Femur (tissue), 1 donor: Measurements from ENCODE around the gene PHF13.
A peak's percentile ranks its signal among the peaks of the same experiment; 100 is the strongest.

Source experiments
- DNase-seq: peaks from one replicate; pipeline ENCODE4 v3.0.0-alpha.2; 2017

The PHF13 gene

GRCh38 chr1:6613361-6614018, at the start of gene PHF13:
Gene PHF13 (plus strand): TSS chr1:6613731. CDS start chr1:6614067, 336 bp downstream.
- peak; percentile 100 for DNase-seq

GRCh38 chr1:6569033-6569432, 44.5 kb upstream of the PHF13 start:
- no peak for DNase-seq

- DNase-seq, result no peak
These were observed 43.4 kb upstream of the PHF13 start for GRCh38 chr1:6570100-6570499.

- no peak for DNase-seq
These were observed 42.5 kb upstream of the PHF13 start for GRCh38 chr1:6570987-6571386.

- DNase-seq, result no peak
These were observed 40.7 kb upstream of the PHF13 start for GRCh38 chr1:6572653-6573383.

- DNase-seq, result no peak
These were observed 39.4 kb upstream of the PHF13 start for GRCh38 chr1:6574025-6574620.

- no peak for DNase-seq
These were observed 38.7 kb upstream of the PHF13 start for GRCh38 chr1:6574818-6575217.

GRCh38 chr1:6577831-6578525, 35.6 kb upstream of the PHF13 start:
- no peak for DNase-seq

GRCh38 chr1:6578624-6579373, 34.7 kb upstream of the PHF13 start:
- no peak for DNase-seq

- peak; percentile 100 for DNase-seq
These were observed 34.0 kb upstream of the PHF13 start, which contains the start of gene ZBTB48 for GRCh38 chr1:6579374-6580118. Gene ZBTB48 (plus strand): TSS chr1:6579994. CDS start chr1:6580610, 616 bp downstream.

GRCh38 chr1:6580119-6580592, 33.4 kb upstream of the PHF13 start:
- peak; percentile 38 for DNase-seq

- no peak for DNase-seq
These were observed 32.7 kb upstream of the PHF13 start for GRCh38 chr1:6580593-6581409.

GRCh38 chr1:6581561-6582305, 31.8 kb upstream of the PHF13 start:
- no peak for DNase-seq

GRCh38 chr1:6582370-6582769, 31.2 kb upstream of the PHF13 start:
- no peak for DNase-seq

GRCh38 chr1:6584126-6585080, 29.1 kb upstream of the PHF13 start:
- no peak for DNase-seq

- no peak for DNase-seq
These were observed 28.3 kb upstream of the PHF13 start for GRCh38 chr1:6585081-6585722.

GRCh38 chr1:6585841-6586240, 27.7 kb upstream of the PHF13 start:
- no peak for DNase-seq

GRCh38 chr1:6586404-6586816, 27.1 kb upstream of the PHF13 start:
- no peak for DNase-seq
